Immature natural killer cell (primary cell): ENCODE results near the gene SCARF2. TPM values are rescaled to one million over a fixed set of nuclear protein-coding genes. Genes with fewer than 3 reads are reported as not detected.
"Not testable (repeated sequence)": the region's sequence is repeated elsewhere in the genome, so short reads cannot be mapped to it uniquely, and the experiment has no call there.

Source experiments
- DNase-seq, 3 donors: peaks; one replicate each; pipeline ENCODE4 v3.0.0; 2022; ENCODE audit warnings: mixed read lengths in 1 of 3
- H3K27ac Mint-ChIP-seq, 6 donors: one replicate each; pipeline ENCODE4 v1.8.0; 2020; ENCODE audit warnings: mixed read lengths in 6 of 6, mild to moderate bottlenecking in 5 of 6, inconsistent platforms in 4 of 6, moderate library complexity in 3 of 6
- H3K27me3 Mint-ChIP-seq, 3 donors: one replicate each; pipeline ENCODE4 v1.8.0; 2020 to 2021; ENCODE audit warnings: low read depth in 3 of 3, mild to moderate bottlenecking in 3 of 3, mixed read lengths in 3 of 3, moderate library complexity in 3 of 3, inconsistent platforms in 1 of 3
- H3K36me3 Mint-ChIP-seq, 3 donors: one replicate each; pipeline ENCODE4 v1.8.0; 2020; ENCODE audit warnings: mixed read lengths in 3 of 3, inconsistent platforms in 2 of 3, mild to moderate bottlenecking in 2 of 3
- H3K4me1 Mint-ChIP-seq, 2 donors: one replicate each; pipeline ENCODE4 v1.8.0; 2020; ENCODE audit warnings: inconsistent platforms in 2 of 2, mild to moderate bottlenecking in 2 of 2, mixed read lengths in 2 of 2, moderate library complexity in 1 of 2
- H3K4me3 Mint-ChIP-seq, 5 donors: one replicate each; pipeline ENCODE4 v1.8.0; 2020; ENCODE audit warnings: mild to moderate bottlenecking in 5 of 5, mixed read lengths in 5 of 5, inconsistent platforms in 3 of 5, moderate library complexity in 3 of 5
- H3K9me3 Mint-ChIP-seq, 6 donors: one replicate each; pipeline ENCODE4 v1.8.0; 2020; ENCODE audit warnings: mild to moderate bottlenecking in 6 of 6, mixed read lengths in 6 of 6, inconsistent platforms in 4 of 6, moderate library complexity in 3 of 6
- polyA plus RNA-seq, 3 donors: library from polyadenylated mRNA; unstranded; fragments of 300-500 nt; fragmentation: Illumina TruSeq; gene quantifications; one replicate each; pipeline ENCODE4 v1.2.3, GENCODE V29; 2021

Gene SCARF2
- polyA plus RNA-seq = under 1 TPM in 1 of 3 donors, not detected in 2; 0.48 TPM

GRCh38 chr22:20437613-20438426 lies at the start of gene SCARF2:
SCARF2 (minus strand) TSS chr22:20437825; CDS start chr22:20437754, 71 bp downstream.
- H3K9me3 Mint-ChIP-seq = no peaks in the 10 kb centered on the region
- peaks cover 3 to 7% (median 7%) of the 10 kb centered on the region in 3 donors for H3K36me3 Mint-ChIP-seq
- peak within 1 kb of the TSS in 2 of 6 donors; percentile 22 to 36 for H3K27ac Mint-ChIP-seq
- H3K4me1 Mint-ChIP-seq = peaks cover 11 to 16% of the 10 kb centered on the region in 2 donors
- DNase-seq = no peak
- peaks cover 19 to 25% (median 23%) of the 10 kb centered on the region in 3 donors for H3K27me3 Mint-ChIP-seq
- peak within 1 kb of the TSS; percentile 79 to 88 (median 81) for H3K4me3 Mint-ChIP-seq

- Mint-ChIP-seq H3K4me1 (peaks cover 14 to 19% of the 10 kb centered on the region in 2 donors), H3K36me3 (peaks cover 0 to 17% (median 10%) of the 10 kb centered on the region in 3 donors), H3K27ac (peak overlapping the region in 2 of 6 donors; percentile 17 to 30), H3K27me3 (peaks cover 0 to 2% (median 0%) of the 10 kb centered on the region in 3 donors), H3K4me3 (no peak overlapping the region), H3K9me3 (no peaks in the 10 kb centered on the region)
- DNase-seq = no peak
These were observed 48.6 kb upstream of the SCARF2 start for GRCh38 chr22:20486229-20486628.

GRCh38 chr22:20484948-20485683 lies 47.5 kb upstream of the SCARF2 start:
- peaks cover 11 to 14% of the 10 kb centered on the region in 2 donors for H3K4me1 Mint-ChIP-seq
- no peak overlapping the region for H3K4me3 Mint-ChIP-seq
- H3K9me3 Mint-ChIP-seq = no peaks in the 10 kb centered on the region
- no peak for DNase-seq
- peaks cover 0 to 17% (median 10%) of the 10 kb centered on the region in 3 donors for H3K36me3 Mint-ChIP-seq
- peak overlapping the region in 3 of 6 donors; percentile 0 to 75 (median 10) for H3K27ac Mint-ChIP-seq
- peaks cover 0 to 2% (median 0%) of the 10 kb centered on the region in 3 donors for H3K27me3 Mint-ChIP-seq

- Mint-ChIP-seq H3K4me3 (no peak overlapping the region), H3K9me3 (no peaks in the 10 kb centered on the region), H3K27me3 (peaks cover 0 to 2% (median 0%) of the 10 kb centered on the region in 3 donors), H3K27ac (no peak overlapping the region), H3K4me1 (peaks cover 5 to 7% of the 10 kb centered on the region in 2 donors), H3K36me3 (peaks cover 6 to 12% (median 10%) of the 10 kb centered on the region in 3 donors)
- no peak for DNase-seq
These were observed 46.1 kb upstream of the SCARF2 start for GRCh38 chr22:20483771-20484170.

- DNase-seq, H3K4me1 Mint-ChIP-seq, H3K4me3 Mint-ChIP-seq, H3K27me3 Mint-ChIP-seq, H3K9me3 Mint-ChIP-seq, H3K27ac Mint-ChIP-seq: not testable (repeated sequence)
- H3K36me3 Mint-ChIP-seq = peaks cover 6 to 12% (median 10%) of the 10 kb centered on the region in 3 donors
These were observed 45.5 kb upstream of the SCARF2 start for GRCh38 chr22:20483143-20483506.

GRCh38 chr22:20479612-20480196 lies 42.1 kb upstream of the SCARF2 start:
- H3K4me3 Mint-ChIP-seq = no peak overlapping the region
- peak overlapping the region in 1 of 6 donors; percentile 55 for H3K27ac Mint-ChIP-seq
- H3K9me3 Mint-ChIP-seq = no peaks in the 10 kb centered on the region
- peaks cover 6 to 11% (median 8%) of the 10 kb centered on the region in 3 donors for H3K36me3 Mint-ChIP-seq
- peaks cover 0 to 2% (median 0%) of the 10 kb centered on the region in 3 donors for H3K27me3 Mint-ChIP-seq
- peaks cover 0 to 5% of the 10 kb centered on the region in 2 donors for H3K4me1 Mint-ChIP-seq
- DNase-seq = no peak

- H3K4me1 Mint-ChIP-seq, H3K27me3 Mint-ChIP-seq, DNase-seq, H3K9me3 Mint-ChIP-seq, H3K36me3 Mint-ChIP-seq, H3K4me3 Mint-ChIP-seq: not testable (repeated sequence)
- peak overlapping the region in 1 of 6 donors; percentile 22 for H3K27ac Mint-ChIP-seq
These were observed 40.4 kb upstream of the SCARF2 start for GRCh38 chr22:20478059-20478458.

- H3K36me3 Mint-ChIP-seq, DNase-seq, H3K9me3 Mint-ChIP-seq, H3K27ac Mint-ChIP-seq, H3K27me3 Mint-ChIP-seq, H3K4me3 Mint-ChIP-seq, H3K4me1 Mint-ChIP-seq: not testable (repeated sequence)
These were observed 37.9 kb upstream of the SCARF2 start for GRCh38 chr22:20475569-20475968.

GRCh38 chr22:20475115-20475436 lies 37.5 kb upstream of the SCARF2 start:
- H3K27me3 Mint-ChIP-seq = peaks cover 0 to 3% (median 0%) of the 10 kb centered on the region in 3 donors
- DNase-seq = no peak
- H3K36me3 Mint-ChIP-seq = peaks cover 5 to 12% (median 9%) of the 10 kb centered on the region in 3 donors
- H3K4me3 Mint-ChIP-seq = no peak overlapping the region
- peaks cover 2 to 4% of the 10 kb centered on the region in 2 donors for H3K4me1 Mint-ChIP-seq
- H3K27ac Mint-ChIP-seq = peak overlapping the region in 1 of 6 donors; percentile 4
- H3K9me3 Mint-ChIP-seq = no peaks in the 10 kb centered on the region

- Mint-ChIP-seq H3K36me3 (peaks cover 11 to 17% (median 11%) of the 10 kb centered on the region in 3 donors), H3K27me3 (peaks cover 0 to 3% (median 0%) of the 10 kb centered on the region in 3 donors), H3K9me3 (no peaks in the 10 kb centered on the region), H3K4me3 (no peak overlapping the region), H3K27ac (peak overlapping the region in 1 of 6 donors; percentile 51), H3K4me1 (peaks cover 0 to 2% of the 10 kb centered on the region in 2 donors)
- no peak for DNase-seq
These were observed 35.2 kb upstream of the SCARF2 start for GRCh38 chr22:20472629-20473442.

GRCh38 chr22:20471126-20471833 lies 33.7 kb upstream of the SCARF2 start:
- H3K27me3 Mint-ChIP-seq = peaks cover 0 to 3% (median 0%) of the 10 kb centered on the region in 3 donors
- no peaks in the 10 kb centered on the region for H3K9me3 Mint-ChIP-seq
- peaks cover 11 to 15% (median 11%) of the 10 kb centered on the region in 3 donors for H3K36me3 Mint-ChIP-seq
- H3K27ac Mint-ChIP-seq = no peak overlapping the region
- DNase-seq = no peak
- H3K4me1 Mint-ChIP-seq = peaks cover 0 to 2% of the 10 kb centered on the region in 2 donors
- H3K4me3 Mint-ChIP-seq = no peak overlapping the region

GRCh38 chr22:20470525-20470924 lies 32.9 kb upstream of the SCARF2 start:
- DNase-seq, H3K27me3 Mint-ChIP-seq, H3K4me1 Mint-ChIP-seq, H3K4me3 Mint-ChIP-seq, H3K9me3 Mint-ChIP-seq: not testable (repeated sequence)
- H3K36me3 Mint-ChIP-seq = peaks cover 11 to 15% (median 15%) of the 10 kb centered on the region in 3 donors
- H3K27ac Mint-ChIP-seq = peak overlapping the region in 2 of 6 donors; percentile 18 to 66
